Naive thymus-derived CD4-positive, alpha-beta T cell (primary cell): ENCODE results near the gene ALPI. TPM values are rescaled to one million over a fixed set of nuclear protein-coding genes. Genes with fewer than 3 reads are reported as not detected.
"Not testable (repeated sequence)": the region's sequence is repeated elsewhere in the genome, so short reads cannot be mapped to it uniquely, and the experiment has no call there.

ENCODE experiments used
- ATAC-seq: fragments of 150-1000 bp; cut with Tn5 transposase; 2 replicates; pipeline ENCODE4 v1.10.0; 2021; ENCODE audit warnings: mild to moderate bottlenecking, moderate library complexity
- CTCF ChIA-PET: fragments of 350-600 bp; sonication (Branson Sonifier 250); formaldehyde crosslinking; loops from one replicate; lab custom pipeline; 2021; ENCODE audit warnings: antibody characterized with exemption; lab: Charles Lee
- POLR2A ChIA-PET: fragments of 350-600 bp; sonication (Branson Sonifier 250); formaldehyde crosslinking; loops from one replicate; lab custom pipeline; 2021; ENCODE audit warnings: antibody characterized with exemption, inconsistent platforms; lab: Charles Lee
- DNase-seq, 9 donors: peaks; one replicate each; pipeline versions ENCODE4 v3.0.0 to v3.0.0-alpha.2; 2020 to 2022; ENCODE audit warnings: mixed read lengths in 1 of 9
- H3K27ac ChIP-seq: one replicate; pipeline ENCODE4 v1.7.0; 2013; ENCODE audit warnings: mild to moderate bottlenecking, low read depth, low read length, moderate library complexity
- H3K27me3 ChIP-seq, 2 donors: one replicate each; pipeline ENCODE4 v1.7.0; 2013; ENCODE audit warnings: low read length in 2 of 2, mild to moderate bottlenecking in 2 of 2, moderate library complexity in 2 of 2; ENCODE audit not compliant: control insufficient read depth in 2 of 2, insufficient read depth in 2 of 2
- H3K36me3 ChIP-seq, 3 experiments: 1 replicate in 2 of 3; 2 replicates in 1 of 3; pipeline ENCODE4 v1.7.0; 2013; ENCODE audit warnings: low read length in 3 of 3, mild to moderate bottlenecking in 3 of 3, moderate library complexity in 1 of 3; ENCODE audit not compliant: insufficient read depth in 3 of 3, control insufficient read depth in 2 of 3
- H3K4me1 ChIP-seq, 2 donors: one replicate each; pipeline ENCODE4 v1.7.0; 2013; ENCODE audit warnings: low read length in 2 of 2, mild to moderate bottlenecking in 2 of 2, moderate library complexity in 1 of 2; ENCODE audit not compliant: control insufficient read depth in 2 of 2, insufficient read depth in 2 of 2
- H3K4me3 ChIP-seq: 2 replicates; pipeline ENCODE4 v1.7.0; 2013; ENCODE audit warnings: mild to moderate bottlenecking, low read length
- H3K9me3 ChIP-seq, 3 experiments: 1 replicate in 2 of 3; 2 replicates in 1 of 3; pipeline ENCODE4 v1.7.0; 2013; ENCODE audit warnings: low read length in 3 of 3; ENCODE audit not compliant: control insufficient read depth in 2 of 3
- H3K27ac Mint-ChIP-seq, 9 donors: one replicate each; pipeline ENCODE4 v1.8.0; 2020 to 2022; ENCODE audit warnings: mixed read lengths in 9 of 9, mild to moderate bottlenecking in 8 of 9, moderate library complexity in 5 of 9, inconsistent platforms in 2 of 9
- H3K27me3 Mint-ChIP-seq, 5 donors: one replicate each; pipeline ENCODE4 v1.8.0; 2021 to 2022; ENCODE audit warnings: mixed read lengths in 5 of 5, mild to moderate bottlenecking in 1 of 5
- H3K36me3 Mint-ChIP-seq, 5 donors: one replicate each; pipeline ENCODE4 v1.8.0; 2020 to 2022; ENCODE audit warnings: mixed read lengths in 5 of 5, mild to moderate bottlenecking in 3 of 5, inconsistent platforms in 1 of 5
- H3K4me1 Mint-ChIP-seq, 7 donors: one replicate each; pipeline ENCODE4 v1.8.0; 2020 to 2022; ENCODE audit warnings: mixed read lengths in 7 of 7, mild to moderate bottlenecking in 3 of 7, inconsistent platforms in 1 of 7
- H3K4me3 Mint-ChIP-seq, 10 donors: one replicate each; pipeline ENCODE4 v1.8.0; 2020 to 2022; ENCODE audit warnings: mild to moderate bottlenecking in 10 of 10, mixed read lengths in 10 of 10, moderate library complexity in 6 of 10, inconsistent platforms in 2 of 10
- H3K9me3 Mint-ChIP-seq, 11 donors: one replicate each; pipeline ENCODE4 v1.8.0; 2020 to 2022; ENCODE audit warnings: mixed read lengths in 11 of 11, mild to moderate bottlenecking in 4 of 11, inconsistent platforms in 1 of 11, moderate library complexity in 1 of 11
- intact Hi-C, 2 donors: fragments of 100-400 bp; cut with micrococcal nuclease; formaldehyde crosslinking; loops; one replicate each; pipeline ENCODE4 v1.15.1; 2023
- polyA plus RNA-seq, 2 donors: library from polyadenylated mRNA; unstranded; fragments of 300-500 nt; fragmentation: Illumina TruSeq; gene quantifications; one replicate each; pipeline ENCODE4 v1.2.3, GENCODE V29; 2021
- total RNA-seq, 6 experiments: library from RNA in 5 of 6; stranded (reverse) in 5 of 6; gene quantifications; 1 replicate in 5 of 6; 2 replicates in 1 of 6; pipeline ENCODE4 v1.2.3 and lab custom pipeline; 2021 to 2026

The ALPI gene
- total and polyA plus RNA-seq, 7 experiments from 2014 or later: not detected

GRCh38 chr2:232422051-232422450 is 33.9 kb upstream of the ALPI start:
- H3K27me3 Mint-ChIP-seq: peaks cover 32 to 67% (median 39%) of the 10 kb centered on the region in 5 donors
- POLR2A ChIA-PET: no interaction called here
- intact Hi-C loops: no loop called here

DNA sequence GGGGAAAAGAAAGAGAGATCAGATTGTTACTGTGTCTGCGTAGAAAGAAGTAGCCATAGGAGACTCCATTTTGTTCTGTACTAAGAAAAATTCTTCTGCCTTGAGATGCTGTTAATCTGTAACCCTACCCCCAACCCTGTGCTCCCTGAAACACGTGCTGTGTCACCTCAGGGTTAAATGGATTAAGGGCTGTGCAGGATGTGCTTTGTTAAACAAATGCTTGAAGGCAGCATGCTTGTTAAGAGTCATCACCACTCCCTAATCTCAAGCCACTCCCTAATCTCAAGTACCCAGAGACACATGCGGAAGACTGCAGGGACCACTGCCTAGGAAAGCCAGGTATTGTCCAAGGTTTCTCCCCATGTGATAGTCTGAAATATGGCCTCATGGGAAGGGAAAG is 33.0 kb upstream of the ALPI start:
- H3K36me3 Mint-ChIP-seq, CTCF ChIA-PET, H3K27ac Mint-ChIP-seq, POLR2A ChIA-PET, H3K4me3 ChIP-seq, H3K27ac ChIP-seq, ATAC-seq, H3K36me3 ChIP-seq, intact Hi-C loops, H3K9me3 ChIP-seq, H3K9me3 Mint-ChIP-seq, H3K27me3 ChIP-seq, DNase-seq: not testable (repeated sequence)
- peak overlapping the region in 2 of 10 donors; percentile 34 to 37 for H3K4me3 Mint-ChIP-seq
- peaks cover 31 to 63% (median 39%) of the 10 kb centered on the region in 5 donors for H3K27me3 Mint-ChIP-seq
- H3K4me1 ChIP-seq: peaks cover 0 to 10% of the 10 kb centered on the region in 2 donors
- H3K4me1 Mint-ChIP-seq: peaks cover 0 to 19% (median 12%) of the 10 kb centered on the region in 7 donors

More at GRCh38 chr2:232422051-232422450, 33.9 kb upstream of the ALPI start:
- Histone ChIP-seq H3K9me3 (no peaks in the 10 kb centered on the region), H3K27me3 (no peaks in the 10 kb centered on the region), H3K4me3 (no peak overlapping the region), H3K36me3 (no peaks in the 10 kb centered on the region), H3K4me1 (peaks cover 0 to 10% of the 10 kb centered on the region in 2 donors), H3K27ac (no peak overlapping the region)
- CTCF ChIA-PET: no interaction called here
- ATAC-seq (no peak), DNase-seq (no peak)
- no peak overlapping the region for H3K27ac Mint-ChIP-seq
- peak overlapping the region; percentile 16 to 76 (median 69) for H3K4me3 Mint-ChIP-seq
- H3K4me1 Mint-ChIP-seq: peaks cover 0 to 19% (median 12%) of the 10 kb centered on the region in 7 donors
- peaks cover 0 to 10% (median 4%) of the 10 kb centered on the region in 11 donors for H3K9me3 Mint-ChIP-seq
- peaks cover 0 to 8% (median 0%) of the 10 kb centered on the region in 5 donors for H3K36me3 Mint-ChIP-seq

- H3K36me3 Mint-ChIP-seq, H3K36me3 ChIP-seq, H3K9me3 Mint-ChIP-seq, DNase-seq, ATAC-seq, H3K27me3 ChIP-seq, H3K27ac ChIP-seq, CTCF ChIA-PET, POLR2A ChIA-PET, H3K9me3 ChIP-seq, intact Hi-C loops, H3K27ac Mint-ChIP-seq, H3K4me3 Mint-ChIP-seq, H3K4me3 ChIP-seq: not testable (repeated sequence)
- H3K4me1 Mint-ChIP-seq: peaks cover 0 to 15% (median 9%) of the 10 kb centered on the region in 7 donors
- peaks cover 26 to 59% (median 35%) of the 10 kb centered on the region in 5 donors for H3K27me3 Mint-ChIP-seq
- H3K4me1 ChIP-seq: peaks cover 0 to 10% of the 10 kb centered on the region in 2 donors
Observed at GRCh38 chr2:232423407-232423806, 32.5 kb upstream of the ALPI start.

GRCh38 chr2:232431705-232432590 is 24.0 kb upstream of the ALPI start:
- Histone ChIP-seq H3K9me3 (no peaks in the 10 kb centered on the region), H3K27ac (no peak overlapping the region), H3K4me1 (no peaks in the 10 kb centered on the region), H3K36me3 (no peaks in the 10 kb centered on the region), H3K4me3 (no peak overlapping the region), H3K27me3 (no peaks in the 10 kb centered on the region)
- H3K9me3 Mint-ChIP-seq: no peaks in the 10 kb centered on the region
- intact Hi-C loops: no loop called here
- no peaks in the 10 kb centered on the region for H3K4me1 Mint-ChIP-seq
- no peak overlapping the region for H3K4me3 Mint-ChIP-seq
- H3K36me3 Mint-ChIP-seq: no peaks in the 10 kb centered on the region
- ChIA-PET POLR2A (no interaction called here), CTCF (interaction anchor here (0.6 kb wide), 1 partner anchor 885 kb away, joined by 3 read pairs; no protein-coding TSS in a partner anchor)
- DNase-seq (no peak), ATAC-seq (no peak)
- no peak overlapping the region for H3K27ac Mint-ChIP-seq
- peaks cover 0 to 4% (median 0%) of the 10 kb centered on the region in 5 donors for H3K27me3 Mint-ChIP-seq

- POLR2A ChIA-PET: no interaction called here
- Histone ChIP-seq H3K27me3 (no peaks in the 10 kb centered on the region), H3K36me3 (no peaks in the 10 kb centered on the region), H3K27ac (no peak overlapping the region), H3K4me1 (no peaks in the 10 kb centered on the region), H3K4me3 (no peak overlapping the region), H3K9me3 (no peaks in the 10 kb centered on the region)
- no peaks in the 10 kb centered on the region for H3K9me3 Mint-ChIP-seq
- DNase-seq (no peak), ATAC-seq (no peak)
- peaks cover 0 to 4% (median 0%) of the 10 kb centered on the region in 5 donors for H3K27me3 Mint-ChIP-seq
- CTCF ChIA-PET: no interaction called here
- intact Hi-C loops: no loop called here
- no peak overlapping the region for H3K4me3 Mint-ChIP-seq
- H3K36me3 Mint-ChIP-seq: no peaks in the 10 kb centered on the region
- no peak overlapping the region for H3K27ac Mint-ChIP-seq
- H3K4me1 Mint-ChIP-seq: no peaks in the 10 kb centered on the region
Observed at GRCh38 chr2:232432598-232433184, 23.3 kb upstream of the ALPI start.

- H3K27me3 ChIP-seq, POLR2A ChIA-PET, H3K9me3 ChIP-seq, ATAC-seq, H3K9me3 Mint-ChIP-seq, H3K4me3 Mint-ChIP-seq, DNase-seq, H3K27ac ChIP-seq, H3K4me1 Mint-ChIP-seq, H3K27ac Mint-ChIP-seq, CTCF ChIA-PET, H3K4me3 ChIP-seq, H3K36me3 ChIP-seq, H3K36me3 Mint-ChIP-seq, H3K4me1 ChIP-seq, intact Hi-C loops, H3K27me3 Mint-ChIP-seq: not testable (repeated sequence)
Observed at GRCh38 chr2:232433622-232434021, 22.3 kb upstream of the ALPI start.
